WERI-Rb-1 (cell line): Measurements from ENCODE around the gene NDUFA5.

ENCODE experiments used
- DNase-seq: peaks from one replicate; pipeline ENCODE4 v3.0.0-alpha.2; 2020
- H3K27ac ChIP-seq: fragments of 250-450 bp; sonication (Bioruptor Pico); 2 replicates; pipeline ENCODE4 v1.5.1; 2020; ENCODE audit warnings: mild to moderate bottlenecking, moderate library complexity
- H3K27me3 ChIP-seq: fragments of 250-450 bp; sonication (Bioruptor Pico); 2 replicates; pipeline ENCODE4 v1.5.1; 2021; ENCODE audit warnings: mild to moderate bottlenecking, low read depth, moderate library complexity; ENCODE audit not compliant: insufficient read depth, severe bottlenecking
- H3K36me3 ChIP-seq: fragments of 250-450 bp; sonication (Bioruptor Pico); 2 replicates; pipeline ENCODE4 v1.5.1; 2020; ENCODE audit warnings: mild to moderate bottlenecking, moderate library complexity
- H3K4me3 ChIP-seq: 2 replicates; pipeline ENCODE4 v1.5.1; 2011; ENCODE audit warnings: low read depth, mild to moderate bottlenecking, control low read depth, low read length
- H3K9me3 ChIP-seq: fragments of 250-450 bp; sonication (Bioruptor Pico); 2 replicates; pipeline ENCODE4 v1.5.1; 2021; ENCODE audit warnings: mild to moderate bottlenecking, moderate library complexity; ENCODE audit not compliant: severe bottlenecking
- CTCF ChIP-seq: IDR thresholded peaks from 2 replicates; pipeline ENCODE4 v1.5.1; 2011; ENCODE audit warnings: low read depth, mild to moderate bottlenecking, control low read depth, inconsistent platforms, low read length

Gene NDUFA5

GRCh38 chr7:123522066-123522465 lies 35.6 kb downstream of the NDUFA5 start:
- Histone ChIP-seq H3K36me3 (no peaks in the 10 kb centered on the region), H3K27me3 (no peaks in the 10 kb centered on the region), H3K27ac (no peak overlapping the region), H3K9me3 (no peaks in the 10 kb centered on the region), H3K4me3 (no peak overlapping the region)
- TF ChIP-seq CTCF, result no peak
- DNase-seq, result no peak

- no peaks in the 10 kb centered on the region for H3K36me3 ChIP-seq
- peaks cover 6% of the 10 kb centered on the region for H3K9me3 ChIP-seq
- DNase-seq, result no peak
- TF ChIP-seq CTCF, result no peak
- no peak overlapping the region for H3K4me3 ChIP-seq
- no peaks in the 10 kb centered on the region for H3K27me3 ChIP-seq
- no peak overlapping the region for H3K27ac ChIP-seq
These were observed 52.4 kb downstream of the NDUFA5 start for GRCh38 chr7:123505221-123505620.

GRCh38 chr7:123502201-123502600 lies 55.4 kb downstream of the NDUFA5 start:
- Histone ChIP-seq H3K4me3 (no peak overlapping the region), H3K27me3 (no peaks in the 10 kb centered on the region), H3K9me3 (peaks cover 6% of the 10 kb centered on the region), H3K36me3 (no peaks in the 10 kb centered on the region), H3K27ac (no peak overlapping the region)
- no peak for TF ChIP-seq CTCF
- DNase-seq, result no peak

- no peak for DNase-seq
- H3K36me3 ChIP-seq, result no peaks in the 10 kb centered on the region
- H3K4me3 ChIP-seq, result no peak overlapping the region
- H3K27ac ChIP-seq, result no peak overlapping the region
- peaks cover 6% of the 10 kb centered on the region for H3K9me3 ChIP-seq
- TF ChIP-seq CTCF, result no peak
- no peaks in the 10 kb centered on the region for H3K27me3 ChIP-seq
These were observed 56.6 kb downstream of the NDUFA5 start for GRCh38 chr7:123500878-123501489.

- Histone ChIP-seq H3K4me3 (no peak overlapping the region), H3K9me3 (no peaks in the 10 kb centered on the region), H3K27me3 (no peaks in the 10 kb centered on the region), H3K27ac (no peak overlapping the region), H3K36me3 (no peaks in the 10 kb centered on the region)
- DNase-seq, result no peak
- TF ChIP-seq CTCF, result no peak
These were observed 58.2 kb downstream of the NDUFA5 start for GRCh38 chr7:123499211-123499970.

GRCh38 chr7:123498601-123499000 lies 59.0 kb downstream of the NDUFA5 start:
- no peak overlapping the region for H3K4me3 ChIP-seq
- TF ChIP-seq CTCF, result no peak
- DNase-seq, result no peak
- H3K27ac ChIP-seq, result no peak overlapping the region
- H3K9me3 ChIP-seq, result no peaks in the 10 kb centered on the region
- H3K27me3 ChIP-seq, result no peaks in the 10 kb centered on the region
- H3K36me3 ChIP-seq, result no peaks in the 10 kb centered on the region
